OCI-LY1 (cell line): ENCODE measurements around the gene LIN9.
"Not testable (repeated sequence)": the region's sequence is repeated elsewhere in the genome, so short reads cannot be mapped to it uniquely, and the experiment has no call there.

Experiments
- H2AFZ ChIP-seq: fragments of 200-600 bp; sonication (generic), shearing (Covaris generic); 2 replicates; pipeline ENCODE4 v1.6.0; 2014; ENCODE audit warnings: antibody characterized with exemption, mild to moderate bottlenecking, low read length
- H3F3A ChIP-seq: fragments of 200-600 bp; sonication (generic), shearing (Covaris generic); 2 replicates; pipeline ENCODE4 v1.6.0; 2014; ENCODE audit warnings: mild to moderate bottlenecking, antibody characterized with exemption, low read length, moderate library complexity; ENCODE audit not compliant: insufficient read depth
- H3K27ac ChIP-seq: fragments of 200-600 bp; sonication (generic); 2 replicates; pipeline ENCODE4 v1.5.1; 2014; ENCODE audit warnings: low read length, mixed run types, mild to moderate bottlenecking, low read depth; ENCODE audit not compliant: poor library complexity, severe bottlenecking
- H3K27me3 ChIP-seq: fragments of 200-600 bp; sonication (generic); 2 replicates; pipeline ENCODE4 v1.6.0; 2014; ENCODE audit warnings: antibody characterized with exemption, mild to moderate bottlenecking, low read length, moderate library complexity; ENCODE audit not compliant: insufficient read depth
- H3K36me3 ChIP-seq: fragments of 200-600 bp; sonication (generic); 2 replicates; pipeline ENCODE4 v1.6.1; 2014; ENCODE audit warnings: mild to moderate bottlenecking, antibody characterized with exemption, low read length, moderate library complexity, mixed read lengths; ENCODE audit not compliant: insufficient read depth
- H3K4me1 ChIP-seq: fragments of 200-600 bp; sonication (generic); 2 replicates; pipeline ENCODE4 v1.5.1; 2014; ENCODE audit warnings: mild to moderate bottlenecking, low read length, moderate library complexity; ENCODE audit not compliant: insufficient read depth, severe bottlenecking
- H3K4me2 ChIP-seq: fragments of 200-600 bp; sonication (generic), shearing (Covaris generic); 2 replicates; pipeline ENCODE4 v1.6.1; 2014; ENCODE audit warnings: low read length
- H3K4me3 ChIP-seq: fragments of 200-600 bp; sonication (generic); 2 replicates; pipeline ENCODE4 v1.5.1; 2014; ENCODE audit warnings: low read length, low read depth, mild to moderate bottlenecking, mixed read lengths; ENCODE audit not compliant: poor library complexity, severe bottlenecking
- H3K79me2 ChIP-seq: fragments of 200-600 bp; shearing (Covaris generic); 2 replicates; pipeline ENCODE4 v1.6.1; 2016; ENCODE audit warnings: mixed run types, low read length, mixed read lengths; ENCODE audit not compliant: insufficient read depth
- H3K9ac ChIP-seq: fragments of 200-600 bp; sonication (generic), shearing (Covaris generic); 2 replicates; pipeline ENCODE4 v1.6.1; 2014; ENCODE audit warnings: mild to moderate bottlenecking, low read length, mixed read lengths
- H3K9me2 ChIP-seq: fragments of 200-600 bp; sonication (generic), shearing (Covaris generic); 2 replicates; pipeline ENCODE4 v1.6.1; 2014; ENCODE audit warnings: low read depth, mild to moderate bottlenecking, low read length, mixed read lengths
- H3K9me3 ChIP-seq: fragments of 200-600 bp; shearing (Covaris generic); 2 replicates; pipeline ENCODE4 v1.6.1; 2014; ENCODE audit warnings: low read length, mixed read lengths
- H4K20me1 ChIP-seq: fragments of 200-600 bp; sonication (generic), shearing (Covaris generic); 2 replicates; pipeline ENCODE4 v1.6.0; 2016; ENCODE audit warnings: mild to moderate bottlenecking, low read length; ENCODE audit not compliant: insufficient read depth
- CTCF ChIP-seq: fragments of 200-600 bp; sonication (generic), shearing (Covaris generic); IDR thresholded peaks from 2 replicates; pipeline ENCODE4 v1.5.1; 2017; ENCODE audit warnings: mild to moderate bottlenecking, antibody characterized with exemption, low read length, moderate library complexity, mixed read lengths
- EZH2 ChIP-seq: fragments of 200-600 bp; sonication (generic), shearing (Covaris generic); IDR thresholded peaks from 2 replicates; pipeline ENCODE4 v1.8.0; 2017; ENCODE audit warnings: borderline replicate concordance, mixed run types, mild to moderate bottlenecking, antibody characterized with exemption, low read length, moderate library complexity, mixed read lengths

Gene LIN9

GRCh38 chr1:226344441-226345259 lies 35.7 kb upstream of the LIN9 start:
- H3K4me3 ChIP-seq: no peak overlapping the region
- peak overlapping the region; percentile 18; the same call in 1 of the 2 replicates for H3K9ac ChIP-seq
- H3F3A ChIP-seq: no peaks in the 10 kb centered on the region
- peak overlapping the region; percentile 6; the same call in 1 of the 2 replicates for H3K4me2 ChIP-seq
- peaks cover 42% of the 10 kb centered on the region for H3K4me1 ChIP-seq
- peak overlapping the region; percentile 92 for H3K27ac ChIP-seq
- TF ChIP-seq CTCF: no peak
- TF ChIP-seq EZH2: no peak
- no peaks in the 10 kb centered on the region for H3K36me3 ChIP-seq
- peak overlapping the region; percentile 94 for H2AFZ ChIP-seq
- no peaks in the 10 kb centered on the region for H4K20me1 ChIP-seq
- 0 out of 2 replicates have a peak, but pooled peaks cover 2% of the 10 kb centered on the region for H3K9me3 ChIP-seq
- no peaks in the 10 kb centered on the region for H3K79me2 ChIP-seq
- H3K27me3 ChIP-seq: no peaks in the 10 kb centered on the region
- no peaks in the 10 kb centered on the region for H3K9me2 ChIP-seq

- H3K27me3 ChIP-seq: no peaks in the 10 kb centered on the region
- no peaks in the 10 kb centered on the region for H3F3A ChIP-seq
- TF ChIP-seq EZH2 (no peak), CTCF (no peak)
- 0 out of 2 replicates have a peak, but pooled peaks cover 2% of the 10 kb centered on the region for H3K9me3 ChIP-seq
- no peak overlapping the region for H2AFZ ChIP-seq
- H3K36me3 ChIP-seq: no peaks in the 10 kb centered on the region
- H3K27ac ChIP-seq: no peak overlapping the region
- no peak overlapping the region for H3K4me3 ChIP-seq
- H3K79me2 ChIP-seq: no peaks in the 10 kb centered on the region
- H3K9me2 ChIP-seq: no peaks in the 10 kb centered on the region
- no peak overlapping the region for H3K4me2 ChIP-seq
- peaks cover 24% of the 10 kb centered on the region for H3K4me1 ChIP-seq
- no peak overlapping the region for H3K9ac ChIP-seq
- no peaks in the 10 kb centered on the region for H4K20me1 ChIP-seq
Measured at GRCh38 chr1:226342656-226343055, 33.7 kb upstream of the LIN9 start.

- not testable (repeated sequence) for H3K9ac ChIP-seq, H3K4me3 ChIP-seq, H2AFZ ChIP-seq, H3K9me2 ChIP-seq, H3K4me2 ChIP-seq, H3F3A ChIP-seq, H3K27ac ChIP-seq, H3K36me3 ChIP-seq, H3K27me3 ChIP-seq, H4K20me1 ChIP-seq, H3K79me2 ChIP-seq, H3K9me3 ChIP-seq
- peaks cover 37% of the 10 kb centered on the region for H3K4me1 ChIP-seq
Measured at GRCh38 chr1:226340111-226340510, 31.1 kb upstream of the LIN9 start.
